ENCODE data around the gene KLHL29. TPM values are rescaled to one million over a fixed set of nuclear protein-coding genes. Genes with fewer than 3 reads are reported as not detected.

Gene KLHL29
- total RNA-seq, 1 donor from 2014 or later, result 2.3 TPM

DNA sequence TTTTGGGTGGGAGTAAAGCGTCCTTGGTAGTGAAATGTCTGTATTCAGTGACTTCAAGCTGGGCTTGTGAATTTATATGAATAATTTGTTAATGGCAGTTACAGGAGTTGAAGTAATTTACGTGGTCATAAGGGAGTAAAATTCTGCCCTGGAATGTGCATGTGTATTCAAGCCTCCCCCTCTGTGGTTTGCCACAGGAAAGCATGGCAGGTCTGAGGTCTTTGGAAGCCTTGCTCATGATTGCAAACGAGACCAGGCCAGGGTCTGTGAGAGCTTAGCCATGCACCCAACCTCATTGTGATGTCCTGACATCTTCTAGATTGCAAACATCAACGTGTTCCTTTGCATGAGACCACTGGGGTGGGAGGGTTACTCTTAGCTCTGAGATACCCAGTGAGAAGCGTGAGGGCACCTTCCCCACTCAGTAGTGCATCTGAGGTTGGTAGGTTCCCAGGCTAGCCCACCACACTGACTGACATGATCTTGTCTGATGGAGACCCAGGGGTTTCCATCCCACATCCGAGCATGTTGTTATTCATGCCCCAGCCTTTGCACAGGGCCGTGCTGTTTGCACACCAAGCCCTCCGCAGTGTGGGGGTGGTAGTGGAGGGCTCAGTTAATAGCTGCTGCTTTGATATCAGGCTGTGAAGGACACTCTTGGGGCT lies 216.5 kb downstream of the KLHL29 start:
- DNase-seq (ENCODE audit: low spot score) (no peak), ATAC-seq (no peak)

DNA sequence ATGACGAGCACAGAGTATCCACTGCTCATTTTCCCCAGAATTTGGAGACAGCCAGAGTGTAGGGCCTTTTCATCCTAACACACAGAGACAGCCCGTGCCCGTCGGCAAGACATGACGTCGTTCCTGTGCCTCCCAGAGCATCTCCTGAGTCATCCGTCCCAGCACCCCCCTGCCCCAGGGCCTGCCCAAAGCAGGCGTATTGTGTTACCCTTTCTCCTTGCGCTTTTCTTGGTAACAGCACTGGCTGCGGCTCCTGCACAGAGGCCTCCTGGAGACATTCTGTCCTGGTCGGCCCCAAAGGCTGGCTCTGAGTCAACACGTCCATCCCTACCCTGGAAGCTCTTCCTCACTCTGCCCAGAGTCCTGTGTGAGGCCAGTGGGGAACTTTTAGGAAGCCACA lies 217.1 kb downstream of the KLHL29 start:
- ATAC-seq (no peak), DNase-seq (ENCODE audit: low spot score) (no peak)

DNA sequence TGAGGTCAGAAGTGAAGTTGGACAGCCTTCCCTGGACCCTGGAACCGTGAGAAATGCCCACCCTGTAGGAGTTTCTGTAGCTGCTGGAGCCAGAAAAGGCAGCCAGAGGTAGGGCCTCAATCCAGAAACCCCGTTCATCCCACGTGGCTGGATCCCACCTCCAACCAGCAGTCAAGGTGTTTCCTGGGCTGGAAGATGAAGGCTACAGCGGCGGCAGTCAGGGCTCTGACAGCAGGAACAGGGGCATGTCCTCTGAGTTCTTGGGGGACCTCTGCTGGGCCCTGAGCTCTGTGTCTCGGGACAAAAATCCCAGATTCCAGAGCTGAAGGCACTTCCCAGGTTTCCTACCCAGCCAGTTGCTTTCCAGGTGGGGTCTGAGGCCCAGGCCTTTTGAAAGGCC lies 218.2 kb downstream of the KLHL29 start:
- DNase-seq (ENCODE audit: low spot score), result no peak
- no peak for ATAC-seq

DNA sequence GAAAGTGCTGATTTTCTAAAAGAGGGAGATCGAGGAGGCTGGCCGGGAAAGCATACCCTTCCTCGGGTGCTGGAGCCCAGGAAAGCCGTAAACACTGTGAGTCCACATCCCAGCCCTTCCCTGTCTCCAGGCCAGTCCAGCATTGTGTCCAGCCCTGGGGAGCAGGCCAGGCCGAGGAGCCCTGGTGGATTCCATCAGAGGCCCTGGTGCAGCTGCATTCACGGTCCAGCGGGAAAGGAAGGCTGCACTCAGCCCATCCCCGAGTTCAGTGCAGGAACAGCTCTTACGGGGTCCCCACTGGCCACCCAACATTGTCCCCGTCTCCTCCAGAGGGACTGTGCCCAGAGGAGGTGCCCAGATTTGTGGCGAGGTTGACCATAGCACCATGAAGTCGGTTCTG lies 218.6 kb downstream of the KLHL29 start:
- no peak for DNase-seq (ENCODE audit: low spot score)
- ATAC-seq, result no peak

DNA sequence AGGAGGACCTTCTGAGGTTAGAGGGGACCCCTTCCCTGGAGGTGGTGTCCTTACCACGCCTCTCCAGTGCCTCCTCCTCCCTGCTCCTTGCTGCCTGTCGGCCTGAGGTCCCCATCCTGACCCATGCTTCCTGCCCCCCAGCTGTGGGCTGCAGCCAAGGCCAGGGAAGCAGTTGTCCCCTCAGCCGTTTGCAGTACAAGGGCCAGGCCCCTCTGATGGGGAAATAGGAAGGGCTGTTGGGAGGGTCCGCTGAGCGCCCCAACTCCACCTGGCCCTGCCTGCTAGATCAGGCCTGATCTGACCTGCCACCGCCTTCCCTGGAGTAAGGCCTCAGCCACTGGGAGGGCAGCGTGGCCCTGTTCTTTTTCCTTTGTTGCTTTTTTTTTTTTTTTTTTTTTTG lies 219.8 kb downstream of the KLHL29 start:
- ATAC-seq (no peak), DNase-seq (ENCODE audit: low spot score) (no peak)

DNA sequence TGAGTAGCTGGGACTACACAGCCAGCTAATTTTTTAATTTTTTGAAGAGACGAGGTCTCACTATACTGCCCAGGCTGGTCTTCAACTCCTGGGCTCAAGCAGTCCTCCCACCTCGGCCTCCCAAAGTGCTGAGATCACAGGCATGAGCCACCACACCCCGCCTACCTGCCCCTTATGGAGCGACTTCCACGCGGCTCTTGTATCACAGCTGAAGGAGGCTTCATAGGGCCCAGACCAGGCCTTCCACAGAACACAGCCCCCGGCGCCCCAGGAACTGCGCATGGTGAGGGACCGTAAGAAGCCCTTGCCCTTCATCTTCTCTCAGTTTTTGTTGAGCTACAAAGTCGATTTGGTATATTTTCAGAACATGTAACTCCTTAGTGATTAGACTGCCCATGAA lies 220.3 kb downstream of the KLHL29 start:
- DNase-seq (ENCODE audit: low spot score), result no peak
- ATAC-seq, result no peak

DNA sequence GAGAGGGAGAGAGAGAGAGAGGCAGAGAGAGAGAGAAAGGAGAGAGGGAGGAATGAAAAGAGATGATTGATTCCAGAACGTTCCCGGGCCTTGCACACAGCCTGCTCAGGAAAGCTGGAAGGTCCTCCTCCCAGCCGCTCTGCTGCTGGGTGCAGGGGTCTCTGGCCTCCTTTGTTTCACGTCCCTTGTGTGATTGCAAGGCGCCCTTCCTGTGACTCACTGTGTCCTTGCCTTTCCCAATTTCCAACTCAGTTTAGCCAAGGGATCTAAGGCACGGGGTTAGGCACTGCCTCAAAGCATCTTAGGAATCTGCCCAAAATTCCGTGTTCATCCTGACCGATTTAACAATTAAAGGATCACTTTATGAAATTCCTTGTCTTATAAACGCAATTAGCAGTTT lies 221.2 kb downstream of the KLHL29 start:
- ATAC-seq, result no peak
- DNase-seq (ENCODE audit: low spot score), result no peak

DNA sequence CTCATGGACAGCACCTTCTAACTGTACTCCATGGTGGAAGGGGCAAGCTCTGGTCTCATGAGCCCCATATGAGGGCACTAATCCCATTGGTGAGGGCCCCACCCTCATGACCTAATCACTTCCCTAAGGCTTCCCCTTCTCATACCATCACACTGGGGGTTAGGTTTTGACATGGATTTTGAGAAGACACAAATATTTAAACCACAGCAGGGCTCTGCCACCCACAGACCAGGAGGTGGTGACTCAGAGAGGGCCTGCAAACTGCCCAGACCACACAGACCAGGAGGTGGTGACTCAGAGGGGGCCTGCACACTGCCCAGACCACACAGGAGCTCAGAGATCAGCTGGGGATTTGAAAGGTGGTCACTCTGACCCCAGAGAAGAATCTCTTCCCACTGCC lies 222.0 kb downstream of the KLHL29 start:
- DNase-seq (ENCODE audit: low spot score) (no peak), ATAC-seq (no peak)

DNA sequence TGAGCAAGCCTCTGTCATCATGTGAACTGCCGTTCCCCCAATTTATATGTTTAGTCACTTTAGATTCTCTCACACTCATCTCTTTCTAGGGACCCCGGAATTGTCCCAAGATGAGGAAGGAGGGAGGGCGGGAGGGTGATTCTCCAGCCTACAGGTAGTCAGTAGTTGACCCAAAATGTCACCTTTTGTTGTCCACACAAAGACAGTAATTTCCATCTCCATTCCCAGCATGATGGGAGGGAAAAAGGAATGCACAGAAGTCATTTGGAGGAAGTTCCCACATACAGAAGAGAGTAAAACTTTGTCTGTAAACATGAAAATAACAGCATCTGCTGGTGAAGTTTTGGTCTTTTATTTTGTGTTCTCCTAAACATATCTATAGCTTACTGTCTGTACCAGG lies 222.9 kb downstream of the KLHL29 start:
- ATAC-seq, result no peak
- no peak for DNase-seq (ENCODE audit: low spot score)

DNA sequence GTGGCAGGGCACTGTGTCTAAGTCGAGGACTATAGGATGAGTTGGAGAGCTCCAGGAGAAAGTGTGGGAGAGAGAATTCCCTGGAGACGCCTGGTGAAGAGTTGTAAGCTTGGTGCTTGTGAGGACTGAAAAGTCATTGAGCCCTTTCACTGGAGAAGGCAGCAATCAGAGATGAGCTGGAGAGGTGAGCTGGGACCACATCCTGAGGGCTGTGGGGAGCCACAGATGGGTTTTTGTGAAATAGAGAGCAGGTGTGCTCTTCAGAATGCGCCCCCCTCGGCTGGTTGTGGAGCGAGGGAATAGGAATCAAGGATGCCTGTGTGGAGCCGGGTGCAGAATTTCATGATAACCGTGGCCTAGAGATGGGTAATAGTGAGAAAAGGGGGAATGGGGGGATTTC lies 224.3 kb downstream of the KLHL29 start:
- DNase-seq (ENCODE audit: low spot score), result no peak
- ATAC-seq, result no peak

DNA sequence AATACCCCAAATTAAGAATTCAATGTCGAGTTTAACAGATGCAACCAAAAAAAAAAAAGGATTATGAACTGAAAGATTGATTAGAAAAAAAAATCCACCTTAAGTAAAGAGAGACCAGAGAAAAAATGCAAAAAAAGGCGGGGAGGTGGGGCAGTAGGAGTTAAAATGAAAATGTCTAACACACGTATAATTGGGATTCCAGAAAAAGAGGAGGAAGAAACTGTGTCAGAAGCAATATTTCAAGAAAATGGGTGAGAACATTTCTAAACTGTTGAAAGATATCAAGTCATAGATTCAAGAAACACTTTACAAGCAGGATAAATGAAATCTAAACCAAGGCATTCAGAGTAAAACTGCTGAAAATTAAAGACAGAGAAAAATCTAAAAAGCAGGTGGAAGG lies 226.9 kb downstream of the KLHL29 start:
- no peak for ATAC-seq
- DNase-seq (ENCODE audit: low spot score), result no peak

DNA sequence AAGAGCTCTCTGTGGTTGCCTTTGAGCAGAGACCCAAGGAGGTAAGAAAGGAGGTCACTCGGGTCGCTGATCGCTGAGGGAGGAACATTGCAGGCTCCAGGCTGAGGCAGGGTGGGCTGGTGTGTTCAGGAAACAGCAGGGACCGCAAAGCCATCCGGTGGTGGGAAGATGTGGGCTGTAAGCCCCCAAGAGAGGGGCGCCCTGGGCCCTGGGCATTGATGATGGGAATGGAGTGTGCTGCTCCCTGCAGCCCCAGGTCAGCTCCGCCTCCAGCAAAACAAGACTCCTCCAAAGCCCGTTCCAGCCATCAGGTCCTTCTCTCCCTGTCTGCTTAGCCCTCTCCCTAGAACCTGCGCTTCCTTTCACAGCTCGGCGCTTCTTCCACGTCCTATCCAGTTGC lies 229.7 kb downstream of the KLHL29 start:
- DNase-seq (ENCODE audit: low spot score), result no peak

DNA sequence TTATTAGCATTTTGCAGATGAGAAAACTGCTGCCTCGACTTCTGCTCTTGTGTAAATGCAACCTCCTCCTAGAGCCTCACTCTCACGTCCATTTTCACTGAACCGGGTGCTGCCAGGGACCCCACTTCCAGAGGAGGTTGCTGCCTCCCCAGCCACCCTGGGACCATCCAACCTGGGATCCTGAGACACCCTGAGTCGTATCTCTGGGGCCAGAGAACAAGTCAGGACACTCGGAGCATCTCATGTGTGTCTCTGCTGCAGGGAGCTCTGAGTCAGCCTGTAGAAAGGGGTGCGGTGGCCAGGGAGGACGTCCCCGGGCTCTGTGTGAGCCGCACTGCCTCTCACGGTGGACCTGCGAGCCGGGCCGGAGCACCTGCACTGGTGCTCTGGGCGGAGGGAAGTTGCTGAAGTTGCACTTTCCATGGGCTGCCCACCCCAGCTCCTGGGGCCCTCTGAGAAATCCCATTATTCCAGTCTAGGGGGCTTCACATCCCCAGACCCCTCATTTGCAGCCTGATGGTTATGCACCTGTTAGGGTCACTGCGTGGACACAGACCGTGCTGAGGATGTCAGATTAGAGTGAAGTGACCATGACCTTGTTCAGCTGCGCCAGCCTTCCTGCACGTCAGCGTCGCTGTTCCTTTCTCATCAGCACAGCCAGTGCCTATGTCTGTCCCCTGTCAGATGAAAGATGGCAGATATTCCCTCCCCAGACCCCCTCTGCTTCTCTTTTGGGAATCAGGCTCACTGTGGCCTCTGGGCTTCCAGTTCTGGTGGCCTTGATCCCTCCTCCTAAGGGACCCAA lies 230.4 kb downstream of the KLHL29 start:
- DNase-seq (ENCODE audit: low spot score) (no peak), ATAC-seq (no peak)

More for the DNA sequence above, 229.7 kb downstream of the KLHL29 start:
- ATAC-seq, result no peak

DNA sequence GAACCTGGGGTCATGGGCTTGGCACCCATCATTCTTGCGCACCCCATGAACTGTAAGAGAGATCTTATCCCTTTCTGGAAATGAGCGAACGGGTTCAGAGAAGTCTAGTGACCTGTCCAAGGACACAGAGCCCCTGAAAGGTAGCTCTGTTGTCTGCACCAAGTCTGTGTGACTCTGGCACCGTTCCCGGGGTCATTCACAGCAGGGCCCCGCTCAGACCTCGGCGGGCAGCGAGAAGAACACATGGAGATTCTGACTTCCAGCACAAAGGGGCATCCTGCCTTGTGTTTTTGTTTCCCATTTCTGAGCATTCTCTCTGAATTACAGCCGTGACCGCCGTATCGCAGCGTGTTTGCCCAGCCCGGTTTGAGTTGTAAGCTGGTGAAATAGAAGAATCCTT lies 231.7 kb downstream of the KLHL29 start:
- ATAC-seq (no peak), DNase-seq (ENCODE audit: low spot score) (no peak)

DNA sequence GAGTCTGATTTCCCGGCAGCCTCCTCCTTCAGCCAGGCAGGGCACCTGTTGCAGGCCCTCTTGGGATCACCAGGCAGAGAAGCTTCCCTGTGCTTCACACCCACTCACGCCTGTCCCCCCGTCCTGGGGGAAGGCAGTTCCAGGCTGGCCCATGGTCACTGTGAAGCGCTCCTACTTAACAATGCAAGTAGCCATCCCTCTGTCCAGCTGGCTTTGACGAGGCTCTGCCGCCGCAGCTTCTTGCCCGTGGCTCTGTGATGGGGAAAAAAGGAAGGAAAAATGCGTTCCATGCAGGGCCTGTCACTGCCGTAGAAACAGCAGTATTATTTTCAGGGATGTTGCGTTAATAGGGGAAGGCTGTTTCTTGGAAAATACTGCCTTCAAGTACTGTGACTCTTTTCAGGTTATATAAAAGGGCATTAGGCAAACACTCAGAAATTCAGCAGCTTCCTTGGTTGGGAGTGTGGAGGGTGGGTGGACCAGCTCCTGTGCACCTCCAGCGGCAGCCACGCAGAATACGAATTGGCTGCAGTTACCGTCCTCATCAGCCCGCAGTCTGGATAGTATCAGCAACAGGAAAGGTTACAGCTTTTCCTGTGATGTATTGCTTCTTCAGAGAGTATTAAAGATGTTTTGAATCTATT lies 232.3 kb downstream of the KLHL29 start:
- DNase-seq (ENCODE audit: low spot score), result no peak
- peak; percentile 25 for ATAC-seq

DNA sequence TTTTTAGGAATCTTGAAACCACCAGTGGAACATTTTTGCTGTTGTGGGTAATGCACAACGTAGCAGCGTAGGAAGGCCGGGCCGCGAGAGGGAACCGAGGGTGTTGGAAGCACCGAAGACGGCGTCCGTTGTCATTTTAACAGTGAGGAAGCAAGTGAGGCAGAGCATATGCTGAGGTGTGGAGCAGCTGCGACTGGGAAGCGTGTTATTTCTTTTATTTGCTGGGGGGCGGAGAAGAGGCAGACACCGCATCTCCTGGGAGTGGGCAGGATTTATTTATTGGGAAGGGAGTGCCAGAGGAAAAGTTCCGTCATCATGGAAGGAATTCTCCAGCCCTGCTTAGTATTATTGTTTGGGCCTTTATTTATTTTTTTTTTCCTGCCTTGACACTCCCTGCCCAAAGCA lies 232.8 kb downstream of the KLHL29 start:
- DNase-seq (ENCODE audit: low spot score), result no peak
- no peak for ATAC-seq

DNA sequence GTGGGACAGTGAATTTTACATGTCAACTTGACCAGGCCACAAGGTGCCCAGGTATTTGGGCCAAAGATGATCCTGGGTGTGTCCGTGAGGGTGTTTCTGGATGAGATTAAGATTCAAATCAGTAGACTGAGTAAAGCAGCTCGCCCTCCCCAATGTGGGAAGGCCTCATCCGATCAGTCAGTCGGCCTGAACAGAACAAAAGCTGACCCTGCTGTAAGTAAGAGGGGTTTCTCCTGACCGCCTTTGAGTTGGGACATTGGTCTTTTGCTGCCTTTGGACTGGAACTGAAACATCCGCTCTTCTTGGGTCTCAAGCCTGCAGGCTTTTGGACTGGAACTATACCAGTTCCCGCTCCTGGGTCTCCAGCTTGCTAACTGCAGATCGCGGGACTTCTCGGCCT lies 233.3 kb downstream of the KLHL29 start:
- no peak for DNase-seq (ENCODE audit: low spot score)

DNA sequence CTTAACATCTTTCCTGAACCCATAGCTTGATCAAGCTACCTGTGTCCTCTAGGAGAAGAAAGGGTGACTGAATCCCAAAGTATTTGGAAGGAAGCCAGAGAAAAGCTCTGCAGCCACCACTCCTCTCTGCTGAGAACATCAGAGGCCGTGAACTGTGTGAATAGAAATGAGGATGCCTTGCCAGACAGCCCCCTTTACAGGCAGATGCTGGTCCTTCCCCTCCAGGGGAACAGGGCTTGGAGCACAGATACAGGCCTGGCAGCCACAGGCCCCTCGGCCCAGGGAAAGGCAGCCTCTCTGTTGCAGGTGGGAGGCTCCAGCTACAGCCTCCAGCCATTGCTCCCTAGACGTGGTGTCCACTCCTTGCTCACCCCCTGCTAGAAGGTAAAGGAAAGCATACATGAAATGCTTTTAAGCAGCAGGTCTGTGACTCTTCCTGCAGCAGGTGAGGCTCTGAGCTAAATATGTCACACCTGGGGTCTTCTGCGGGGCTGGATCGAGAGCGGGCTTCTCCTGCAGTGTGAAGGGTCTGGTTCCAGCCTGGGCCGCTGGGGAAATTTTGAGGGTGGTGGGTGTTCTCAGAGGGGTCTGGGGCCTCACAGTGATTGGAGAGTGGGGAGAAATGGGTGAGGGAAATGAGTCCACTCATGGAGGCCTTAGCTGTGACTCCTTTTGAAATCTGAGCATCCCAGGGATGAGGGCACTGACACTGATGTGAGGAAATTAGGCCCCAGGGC lies 234.0 kb downstream of the KLHL29 start:
- ATAC-seq (no peak), DNase-seq (ENCODE audit: low spot score) (no peak)

More for the DNA sequence above, 233.3 kb downstream of the KLHL29 start:
- ATAC-seq, result no peak

DNA sequence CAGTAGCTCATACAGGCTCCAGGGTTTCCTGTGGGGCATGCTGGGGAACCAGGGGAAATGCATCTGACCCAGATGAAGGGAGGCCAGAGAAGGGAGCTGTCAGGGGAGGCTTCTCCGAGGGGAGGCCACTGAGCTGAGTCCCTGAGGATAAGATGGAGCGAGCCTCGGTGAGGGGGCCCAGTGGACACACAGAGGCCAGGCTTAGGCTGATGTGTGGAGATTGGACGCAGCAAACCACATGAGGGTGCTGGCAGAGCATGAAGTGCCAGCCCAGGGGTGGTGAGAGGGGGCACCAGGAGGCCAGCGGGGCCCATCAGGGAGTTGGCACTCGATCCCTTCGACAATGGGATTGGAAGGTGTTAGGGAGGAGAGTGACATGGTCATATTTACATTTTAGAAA lies 235.0 kb downstream of the KLHL29 start:
- no peak for DNase-seq (ENCODE audit: low spot score)
- ATAC-seq, result no peak

DNA sequence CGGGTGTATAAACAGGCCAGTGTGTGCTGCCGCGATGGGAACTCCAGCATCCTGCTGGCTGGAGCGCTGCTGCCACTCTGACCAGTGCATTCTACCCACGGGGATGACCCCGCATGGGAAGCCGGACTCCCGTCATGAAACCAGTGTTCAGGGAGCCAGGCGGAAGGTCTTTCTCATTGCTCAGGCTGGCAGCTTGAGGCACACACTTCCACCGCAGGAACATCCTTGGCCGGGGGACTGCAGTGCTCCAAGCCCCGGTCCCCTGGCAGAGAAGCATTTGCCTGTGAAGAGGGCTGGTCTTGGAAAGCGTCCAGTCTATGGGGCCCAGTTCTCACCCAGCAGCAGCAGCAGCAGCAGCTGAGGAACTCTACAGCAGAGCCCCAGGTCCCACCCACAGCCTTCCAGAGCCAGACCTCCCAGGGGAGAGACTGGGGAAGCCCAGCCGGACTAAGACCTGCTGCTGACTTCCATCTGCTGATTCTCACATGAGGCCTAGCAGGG lies 235.9 kb downstream of the KLHL29 start:
- no peak for ATAC-seq
- DNase-seq (ENCODE audit: low spot score), result no peak

DNA sequence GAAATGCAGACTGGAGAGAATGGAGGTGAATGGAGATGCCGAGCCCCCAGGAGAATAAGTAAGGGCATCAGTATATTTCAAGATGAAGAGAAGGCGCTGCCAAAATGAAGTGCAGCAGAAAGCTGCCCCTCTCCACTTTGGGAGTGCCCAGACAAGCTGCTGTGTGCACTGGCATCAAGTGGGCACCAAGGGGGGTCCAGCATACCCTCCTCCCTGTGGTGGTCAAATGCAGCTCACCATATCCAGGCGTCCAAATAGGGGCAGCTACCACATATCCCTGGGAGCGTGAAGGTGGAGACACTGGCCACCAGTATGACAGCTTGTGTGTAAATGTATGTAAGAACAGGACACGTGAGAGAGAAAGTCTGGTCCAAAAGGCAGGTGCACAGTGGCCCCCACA lies 236.6 kb downstream of the KLHL29 start:
- DNase-seq (ENCODE audit: low spot score) (no peak), ATAC-seq (no peak)
